ENCODE measurements around the gene MVB12B.

MVB12B gene

GRCh38 chr9:126543490-126543889 lies 216.9 kb downstream of the MVB12B start:
- no peak for TF ChIP-seq ZFX (IDR thresholded peaks at IDR 0.05; ENCODE audit: borderline replicate concordance)
- no peak for TF ChIP-seq CTCF (IDR thresholded peaks at IDR 0.05)
- H3K27ac ChIP-seq: no peak overlapping the region

- TF ChIP-seq CTCF (IDR thresholded peaks at IDR 0.05) (no peak), ZFX (IDR thresholded peaks at IDR 0.05; ENCODE audit: borderline replicate concordance) (no peak)
- H3K27ac ChIP-seq: no peak overlapping the region
These were observed 218.5 kb downstream of the MVB12B start for GRCh38 chr9:126545106-126545505.

GRCh38 chr9:126546036-126546435 lies 219.4 kb downstream of the MVB12B start:
- TF ChIP-seq ZFX (IDR thresholded peaks at IDR 0.05; ENCODE audit: borderline replicate concordance): no peak
- H3K27ac ChIP-seq: no peak overlapping the region

- H3K27ac ChIP-seq: no peak overlapping the region
- TF ChIP-seq CTCF (IDR thresholded peaks at IDR 0.05) (no peak), ZFX (IDR thresholded peaks at IDR 0.05; ENCODE audit: borderline replicate concordance) (no peak)
These were observed 221.7 kb downstream of the MVB12B start for GRCh38 chr9:126548312-126548711.

GRCh38 chr9:126549246-126550006 lies 222.8 kb downstream of the MVB12B start:
- H3K27ac ChIP-seq: no peak overlapping the region
- no peak for TF ChIP-seq CTCF (IDR thresholded peaks at IDR 0.05)
- no peak for TF ChIP-seq ZFX (IDR thresholded peaks at IDR 0.05; ENCODE audit: borderline replicate concordance)

GRCh38 chr9:126550891-126551351 lies 224.3 kb downstream of the MVB12B start:
- no peak overlapping the region for H3K27ac ChIP-seq
- TF ChIP-seq CTCF (IDR thresholded peaks at IDR 0.05): no peak
- no peak for TF ChIP-seq ZFX (IDR thresholded peaks at IDR 0.05; ENCODE audit: borderline replicate concordance)

- no peak for TF ChIP-seq ZFX (IDR thresholded peaks at IDR 0.05; ENCODE audit: borderline replicate concordance)
- TF ChIP-seq CTCF (IDR thresholded peaks at IDR 0.05): no peak
These were observed 225.2 kb downstream of the MVB12B start for GRCh38 chr9:126551812-126552211.

More at GRCh38 chr9:126551812-126552211, 225.2 kb downstream of the MVB12B start:
- H3K27ac ChIP-seq: no peak overlapping the region

Measured in 22Rv1 (cell line).